Stimulated activated CD4-positive, alpha-beta T cell treated with anti-CD3 and anti-CD28 coated beads, Interleukin-15, amount 100 ng/mL, for 48 hours (primary cell): ENCODE results near the gene E2F2.

ENCODE experiments used
- DNase-seq, 2 donors: peaks; one replicate each; pipeline ENCODE4 v3.0.0-alpha.2; 2020; ENCODE audit warnings: low read depth in 2 of 2

Gene E2F2, protein sequence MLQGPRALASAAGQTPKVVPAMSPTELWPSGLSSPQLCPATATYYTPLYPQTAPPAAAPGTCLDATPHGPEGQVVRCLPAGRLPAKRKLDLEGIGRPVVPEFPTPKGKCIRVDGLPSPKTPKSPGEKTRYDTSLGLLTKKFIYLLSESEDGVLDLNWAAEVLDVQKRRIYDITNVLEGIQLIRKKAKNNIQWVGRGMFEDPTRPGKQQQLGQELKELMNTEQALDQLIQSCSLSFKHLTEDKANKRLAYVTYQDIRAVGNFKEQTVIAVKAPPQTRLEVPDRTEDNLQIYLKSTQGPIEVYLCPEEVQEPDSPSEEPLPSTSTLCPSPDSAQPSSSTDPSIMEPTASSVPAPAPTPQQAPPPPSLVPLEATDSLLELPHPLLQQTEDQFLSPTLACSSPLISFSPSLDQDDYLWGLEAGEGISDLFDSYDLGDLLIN

DNA sequence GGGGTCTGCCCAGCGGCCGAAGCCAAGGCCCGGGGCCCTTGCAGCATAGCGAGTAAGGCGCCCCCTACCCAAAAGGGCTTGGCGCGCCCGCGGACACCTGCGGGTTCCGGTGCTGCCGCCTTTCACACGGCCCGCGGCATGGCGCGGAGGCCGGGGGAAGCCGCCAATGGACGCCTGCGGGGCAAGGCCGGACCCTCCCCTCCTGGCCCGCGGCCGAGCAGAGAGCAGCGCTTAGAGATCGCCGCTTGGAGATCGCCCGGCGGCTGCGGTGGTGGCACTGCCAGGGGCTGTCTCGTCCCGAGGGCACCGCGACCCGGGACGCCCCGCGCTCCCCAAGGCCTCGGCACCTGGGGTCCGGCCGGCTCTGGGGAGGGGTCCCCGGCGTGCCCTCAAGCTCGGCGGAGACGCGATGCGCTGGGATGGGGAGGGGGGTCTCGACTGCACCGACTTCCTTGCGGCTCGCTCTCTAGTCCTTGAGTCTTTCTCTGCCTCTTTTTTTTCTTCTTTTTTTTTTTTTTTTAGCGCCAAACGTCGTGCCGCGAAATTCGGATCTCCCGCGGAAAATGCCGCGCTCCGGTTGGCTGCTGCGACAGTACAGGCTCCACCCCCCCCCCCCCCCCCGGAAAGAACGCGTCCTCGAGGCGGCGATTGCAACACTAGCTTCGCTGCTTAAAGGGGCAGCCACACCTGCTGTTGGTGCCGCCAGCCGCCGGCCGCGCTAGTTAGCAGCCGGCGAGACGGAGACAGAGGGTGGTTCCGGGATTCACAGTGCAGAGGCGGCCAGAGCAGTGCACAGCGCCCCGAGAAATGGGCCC, at the start of gene E2F2:
Gene E2F2, minus strand, starts transcription at position 487 of the 815 bp plus-strand sequence. Its CDS starts 440 bp downstream, at position 47.
- DNase-seq = peak; percentile 72 to 74

DNA sequence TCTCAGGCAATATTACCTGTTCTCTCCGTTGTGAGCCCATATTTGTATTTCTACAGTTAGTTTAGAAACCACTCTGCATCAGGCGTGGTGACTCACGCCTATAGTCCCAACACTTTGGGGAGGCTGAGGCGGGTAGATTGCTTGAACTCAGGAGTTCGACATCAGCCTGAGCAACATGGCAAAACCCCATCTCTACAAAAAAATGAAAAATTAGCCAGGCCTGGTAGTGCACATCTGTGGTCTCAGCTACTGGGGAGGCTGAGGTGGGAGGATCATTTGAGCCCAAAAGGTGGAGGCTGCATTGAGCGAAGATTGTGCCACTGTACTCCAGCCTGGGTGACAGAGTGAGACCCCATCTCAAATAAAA, 47.9 kb upstream of the E2F2 start:
- DNase-seq = no peak

DNA sequence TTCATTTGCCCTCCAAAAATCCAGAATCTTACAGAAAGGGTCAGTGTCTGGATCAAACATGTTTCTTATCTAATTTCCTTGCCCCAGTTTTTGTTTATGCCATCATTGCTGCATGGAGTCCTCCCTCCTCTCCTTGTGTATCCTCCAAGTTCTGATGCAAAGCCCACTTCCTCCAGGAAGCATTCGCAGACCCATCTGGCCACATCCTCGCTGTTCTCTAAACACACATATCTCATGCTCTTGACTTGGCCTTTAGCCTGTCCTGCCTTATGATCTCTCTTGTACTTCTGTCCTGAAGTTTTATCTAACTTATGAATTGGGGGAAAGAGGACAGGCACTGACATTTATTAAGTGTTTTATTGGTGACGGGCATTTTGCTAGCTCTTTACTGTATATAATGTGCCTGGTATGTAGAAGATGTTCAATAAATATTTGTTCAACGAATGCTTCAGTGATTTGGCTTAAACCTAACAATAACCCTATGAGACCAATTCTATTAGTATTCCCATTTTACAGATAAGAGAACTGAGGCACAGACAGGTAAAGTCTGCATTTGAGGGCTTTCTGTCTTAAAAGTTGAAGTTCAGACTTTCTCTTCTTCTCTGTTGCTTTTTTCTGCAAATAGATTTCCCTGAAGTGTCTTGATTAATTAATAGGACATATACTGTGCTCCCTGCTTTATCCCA, 47.4 kb upstream of the E2F2 start:
- DNase-seq = no peak

DNA sequence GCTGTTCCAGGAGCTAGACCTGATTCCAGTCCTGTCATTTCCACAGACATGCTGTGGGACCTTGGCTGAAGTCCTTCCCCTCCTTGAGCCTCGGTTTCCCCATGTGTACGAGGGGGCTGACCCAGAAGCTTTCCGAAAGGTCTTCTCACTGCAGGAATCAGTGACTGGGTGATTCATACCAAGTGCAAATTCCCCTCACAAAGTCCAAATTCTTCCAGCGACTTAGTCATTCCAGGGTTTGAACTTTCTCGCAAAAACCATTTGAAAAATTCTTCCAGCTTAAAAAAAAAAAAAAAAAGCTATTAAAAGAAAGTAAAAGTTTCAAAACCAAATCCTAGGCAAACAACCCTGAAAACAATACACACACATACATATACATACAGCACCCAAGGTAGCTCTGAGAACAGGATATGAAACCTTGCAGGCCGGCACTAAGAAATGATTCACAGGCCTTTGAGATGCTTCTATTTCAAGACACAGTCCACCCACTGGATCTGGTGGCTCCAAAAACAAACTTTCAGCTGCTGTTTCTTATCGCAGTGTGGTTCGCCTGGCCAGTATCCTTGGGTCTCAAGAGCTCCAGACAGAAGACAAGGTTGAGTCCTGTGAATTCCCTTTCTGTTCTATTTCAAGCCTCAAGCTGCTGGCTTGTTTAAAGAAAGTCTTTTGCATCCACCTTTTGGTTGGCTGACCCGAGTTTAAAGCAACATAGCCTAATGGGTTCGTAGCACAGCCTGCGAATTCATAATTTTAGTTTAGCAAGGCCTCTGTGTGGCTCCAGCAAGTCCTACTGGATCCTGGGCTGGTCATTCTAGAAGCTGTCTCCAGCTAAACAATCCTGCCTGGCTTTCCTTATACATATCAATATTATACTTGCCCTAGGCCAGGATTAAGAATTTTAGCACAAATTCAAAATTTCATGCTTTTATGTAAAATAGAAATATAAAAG, 46.3 kb upstream of the E2F2 start:
- no peak for DNase-seq

DNA sequence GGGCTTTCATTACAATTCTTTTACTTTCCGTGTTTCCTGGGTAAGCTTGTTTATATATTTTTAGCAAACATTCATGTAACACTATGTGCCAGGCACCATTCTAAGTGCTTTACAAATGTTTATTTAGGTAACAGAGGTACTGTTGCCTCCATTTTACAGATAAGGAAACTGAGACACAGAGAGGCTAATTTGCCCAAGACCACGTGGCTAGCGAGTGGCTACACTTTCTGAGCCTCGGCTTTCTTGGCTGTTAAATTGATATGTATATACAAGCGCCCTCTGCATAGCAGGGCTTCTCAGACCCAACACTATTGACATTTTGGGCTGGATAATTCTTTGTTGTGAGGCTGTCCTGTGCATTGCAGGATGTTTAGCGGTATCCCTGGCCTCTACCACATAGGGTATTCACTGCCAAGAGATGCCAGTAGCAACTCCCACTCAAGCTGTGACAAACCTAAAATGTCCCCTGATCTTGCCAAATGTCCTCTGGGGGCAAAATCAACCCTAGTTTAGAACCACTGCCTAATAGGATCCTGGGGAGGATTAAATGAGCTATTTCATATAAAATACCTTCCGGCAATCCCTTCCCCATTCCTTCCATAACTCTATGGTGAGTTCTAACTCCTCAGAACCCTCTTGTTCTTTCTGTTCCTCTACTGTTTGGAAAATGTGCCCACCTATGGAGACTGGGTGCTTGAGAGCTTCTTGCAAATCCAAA, 45.5 kb upstream of the E2F2 start:
- DNase-seq = no peak

DNA sequence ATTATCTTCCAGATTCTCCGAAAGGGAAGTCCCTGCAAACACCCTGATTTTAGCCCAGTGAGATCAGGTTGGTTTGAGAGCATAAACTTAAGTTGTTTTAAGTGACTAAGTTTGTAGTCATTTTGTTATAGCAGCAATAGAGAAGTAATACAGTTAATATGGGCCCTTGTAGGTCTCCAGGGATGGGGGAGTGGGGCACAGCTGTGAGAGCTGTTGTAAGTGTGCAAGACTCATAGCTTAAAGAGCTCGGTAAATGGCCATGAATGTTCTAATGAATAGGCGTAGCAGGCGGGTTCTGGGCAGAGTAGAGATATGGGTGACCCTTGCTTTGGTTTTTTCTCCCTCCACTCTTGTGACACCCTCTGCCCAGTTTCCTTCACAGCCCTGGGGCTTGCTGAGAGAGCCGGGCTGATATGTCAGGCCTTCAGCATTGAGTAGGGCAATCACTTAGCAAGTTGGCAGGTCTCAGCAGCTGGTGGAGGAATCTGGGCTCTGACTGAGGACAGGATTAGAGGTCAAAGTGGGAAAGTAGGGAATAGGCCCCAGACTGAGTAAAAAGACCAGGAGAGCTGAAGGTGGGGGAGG, 44.3 kb upstream of the E2F2 start:
- DNase-seq = no peak

DNA sequence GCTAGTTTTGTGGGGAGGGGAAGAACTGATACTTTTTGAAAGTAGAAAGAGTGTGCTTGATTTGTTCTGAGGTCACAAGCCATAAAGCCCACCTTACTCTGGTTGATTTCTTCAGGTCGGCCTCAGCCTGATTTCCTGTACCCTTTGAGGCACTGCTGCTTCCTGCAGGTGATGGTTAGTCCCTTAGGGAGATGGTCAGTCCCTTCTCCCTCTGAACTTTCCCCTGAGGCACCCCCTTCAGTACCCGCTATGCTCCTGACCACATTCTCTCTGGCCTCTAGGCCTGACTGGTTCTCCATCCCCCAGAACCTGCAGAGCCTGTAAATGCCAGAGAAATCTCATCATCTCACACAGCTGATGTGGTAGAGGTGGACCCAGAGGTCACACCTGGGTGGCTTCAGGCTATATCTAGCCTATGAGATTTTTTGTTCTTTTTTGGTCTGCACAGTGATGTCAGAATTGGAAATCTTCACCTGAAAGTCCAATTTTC, 43.3 kb upstream of the E2F2 start:
- no peak for DNase-seq

DNA sequence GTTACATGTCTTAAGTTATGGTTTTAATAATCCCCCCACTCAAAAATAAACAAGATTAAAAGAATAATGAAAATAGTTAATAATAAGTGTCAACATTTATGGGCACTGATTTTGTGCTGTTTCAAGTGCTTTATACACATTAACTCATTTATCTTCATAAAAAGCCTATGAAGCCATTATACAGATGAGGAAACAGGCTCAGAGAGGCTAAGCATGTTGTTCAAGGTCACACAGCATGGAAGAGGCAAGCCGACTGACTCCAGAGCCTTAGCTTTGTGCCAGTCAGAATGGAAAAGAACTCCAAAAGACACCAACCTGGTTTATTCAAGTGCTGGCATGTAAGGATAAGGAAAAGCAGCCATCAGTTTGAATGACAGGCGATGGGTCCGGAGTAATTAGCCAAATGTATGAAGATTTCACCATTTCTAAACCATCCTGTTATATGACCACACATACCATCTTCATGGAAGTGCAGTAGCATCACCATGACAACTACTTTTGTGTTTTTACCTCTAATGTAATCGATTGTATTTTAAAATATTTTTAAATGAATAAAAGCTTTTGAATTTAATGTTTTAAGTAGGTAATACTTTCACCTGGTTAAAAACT, 42.6 kb upstream of the E2F2 start:
- no peak for DNase-seq

DNA sequence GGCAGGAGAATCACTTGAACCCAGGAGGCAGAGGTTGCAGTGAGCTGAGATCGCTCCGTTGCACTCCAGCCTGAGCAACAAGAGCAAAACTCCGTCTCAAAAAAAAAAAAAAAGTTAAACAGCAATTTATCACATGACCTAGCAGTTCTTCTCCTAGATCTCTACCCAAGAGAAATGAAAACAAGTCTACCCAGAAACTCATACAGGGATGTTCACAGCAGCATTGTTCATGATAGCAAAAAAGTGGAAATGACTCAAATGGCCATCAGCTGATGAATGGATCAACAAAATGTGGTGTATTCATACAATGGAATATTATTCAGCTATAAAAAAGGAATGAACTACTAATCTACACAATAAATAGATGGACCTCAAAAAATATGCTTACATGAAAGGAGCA, 40.4 kb upstream of the E2F2 start:
- DNase-seq = no peak

DNA sequence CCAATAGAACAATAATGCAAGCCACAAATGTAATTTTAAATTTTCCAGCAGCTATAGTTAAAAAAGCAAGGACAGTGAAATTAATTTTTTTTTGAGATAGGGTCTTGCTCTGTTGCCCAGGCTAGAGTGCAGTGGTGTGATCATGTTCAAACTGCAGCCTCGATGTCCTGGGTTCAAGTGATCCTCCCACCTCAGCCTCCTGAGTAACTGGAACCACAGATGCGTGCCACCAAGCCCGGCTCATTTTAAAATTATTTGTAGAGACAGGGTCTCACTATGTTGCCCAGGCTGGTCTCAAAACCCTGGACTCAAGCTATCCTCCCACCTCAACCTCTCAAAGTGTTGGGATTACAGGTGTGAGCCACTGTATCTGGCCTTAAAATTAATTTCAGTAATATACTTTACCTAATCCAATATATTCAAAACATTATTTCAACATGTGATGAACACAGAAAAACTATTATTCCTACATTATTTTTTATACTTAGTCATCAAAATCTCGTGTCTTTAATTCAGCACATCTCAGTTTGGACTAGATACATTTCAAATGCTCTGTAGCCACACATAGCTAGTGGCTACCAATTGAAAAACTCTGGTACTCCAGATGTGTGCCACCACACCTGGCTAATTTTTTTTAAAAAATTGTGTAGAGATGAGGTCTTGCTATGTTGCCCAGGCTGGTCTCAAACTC, 39.1 kb upstream of the E2F2 start:
- DNase-seq = no peak

DNA sequence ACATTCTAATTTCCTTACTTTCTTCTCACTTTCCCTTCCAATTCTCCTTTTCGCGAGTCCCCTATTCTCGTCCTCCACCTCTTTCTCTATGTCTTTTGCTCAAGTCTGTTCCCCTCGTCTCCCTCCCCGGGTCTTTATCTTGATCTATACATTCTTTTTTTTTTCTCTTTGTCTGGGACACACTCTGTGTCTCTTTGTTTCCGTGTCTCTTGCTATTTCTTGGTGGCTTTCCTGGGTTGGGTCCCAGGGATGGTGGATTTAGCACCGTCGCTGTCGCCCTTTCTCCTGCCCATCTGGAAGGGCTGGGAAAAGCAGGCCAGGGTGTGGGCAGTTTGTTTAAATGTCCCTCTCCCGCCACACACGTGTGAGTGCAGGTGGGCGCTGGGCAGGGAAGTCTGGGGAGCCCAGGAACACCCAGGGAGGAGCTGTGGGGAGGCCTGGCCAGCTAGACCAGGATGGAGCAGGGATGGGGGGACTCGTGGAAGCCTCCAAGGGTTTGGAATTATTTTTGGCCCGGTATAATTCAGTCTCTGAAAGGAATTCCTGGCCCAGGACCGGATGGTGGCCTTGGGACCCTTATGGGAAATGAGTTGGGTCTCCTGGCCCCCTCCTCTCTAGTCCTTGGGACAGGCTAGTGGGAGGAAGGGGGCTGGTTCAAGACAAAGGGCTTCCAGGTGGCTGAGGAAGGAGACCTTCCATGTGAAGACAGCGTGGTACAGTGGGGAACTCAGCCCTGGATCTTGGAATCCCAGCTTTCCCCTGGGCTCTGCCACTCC, 37.8 kb upstream of the E2F2 start:
- DNase-seq = no peak

DNA sequence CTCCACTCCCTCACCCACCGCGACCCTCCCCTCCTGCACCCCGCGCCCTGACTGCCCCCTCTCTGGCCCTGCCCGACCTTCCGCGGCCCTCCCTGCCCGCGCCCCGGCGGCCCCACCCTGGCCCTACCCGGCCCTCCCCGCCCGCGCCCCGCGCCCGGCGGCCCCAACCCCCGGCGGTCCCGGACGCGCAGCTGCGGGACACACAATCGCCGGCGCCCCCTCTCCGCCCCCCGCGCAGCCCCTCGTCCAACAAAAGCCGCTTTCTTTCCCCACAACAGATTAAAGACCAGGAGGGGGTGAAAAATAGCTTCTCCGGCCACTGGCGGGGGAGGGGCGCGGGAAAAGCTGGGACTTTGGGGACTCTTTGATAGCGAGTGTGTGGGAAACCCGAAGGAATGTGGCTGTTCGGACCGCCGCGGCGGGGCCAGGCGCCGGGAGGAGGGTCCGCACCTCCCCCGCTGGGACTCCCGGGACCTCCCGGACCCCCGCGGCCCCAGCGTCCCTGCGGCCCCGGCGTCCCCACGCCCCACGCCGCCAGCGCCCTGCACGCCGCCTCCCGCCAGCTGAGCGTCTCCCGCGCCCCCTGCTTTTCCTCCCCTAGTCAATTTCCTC, 37.1 kb upstream of the E2F2 start:
- DNase-seq = no peak

DNA sequence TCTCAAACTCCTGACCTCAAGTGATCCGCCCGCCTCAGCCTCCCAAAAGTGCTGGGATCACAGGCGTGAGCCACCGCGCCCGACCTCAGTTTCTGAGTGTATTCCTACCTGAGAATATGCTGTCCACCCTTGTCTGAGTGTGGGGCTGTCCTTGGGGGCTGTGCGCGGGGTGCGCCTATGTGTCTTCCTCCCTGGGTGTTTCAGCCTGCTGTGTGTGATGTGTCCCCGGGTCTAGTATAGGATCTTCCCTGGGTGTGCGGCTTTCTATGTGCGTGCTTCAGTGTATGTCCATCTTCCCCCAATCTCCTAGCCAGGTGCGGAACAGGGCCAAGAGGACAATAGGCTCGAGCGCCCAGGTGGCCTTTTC, 36.6 kb upstream of the E2F2 start:
- no peak for DNase-seq

DNA sequence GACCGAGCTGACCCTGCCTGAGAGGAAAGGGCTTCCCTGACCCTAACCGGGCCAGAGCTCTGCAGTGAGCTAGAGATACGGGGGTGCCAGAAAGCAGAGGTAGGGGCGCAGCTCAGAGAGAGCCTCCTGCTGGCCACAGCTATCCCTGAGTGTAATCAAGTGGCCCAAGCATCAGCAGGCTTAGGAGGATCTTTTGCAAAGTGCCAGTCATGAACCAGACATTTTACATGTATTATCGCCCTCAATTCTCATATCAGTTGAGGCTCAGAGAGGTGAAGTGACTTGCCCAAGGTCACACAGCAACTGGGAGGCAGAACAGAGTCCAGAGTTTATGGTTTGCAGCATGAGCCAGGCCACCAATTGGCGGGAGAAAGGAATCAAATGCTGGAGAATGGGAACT, 35.3 kb upstream of the E2F2 start:
- no peak for DNase-seq

DNA sequence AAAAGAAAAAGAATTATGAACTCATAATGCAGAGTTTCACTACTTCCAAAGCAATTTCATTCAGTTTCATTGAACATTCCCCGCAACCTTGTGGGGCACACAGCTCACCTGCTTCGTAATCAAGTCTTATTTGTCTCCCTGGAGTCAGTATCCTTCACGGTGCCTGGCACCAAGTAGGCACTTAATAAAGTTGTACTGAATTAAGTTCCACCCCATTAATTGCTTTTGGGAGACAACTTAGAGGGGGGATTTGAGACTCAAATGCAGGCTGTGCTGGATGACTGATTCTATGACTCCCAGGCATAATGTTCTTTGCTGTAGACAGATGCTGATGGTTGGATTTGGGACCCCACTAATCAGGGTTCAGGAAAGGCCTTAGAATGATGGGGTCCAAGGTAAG, 34.7 kb upstream of the E2F2 start:
- DNase-seq = no peak

DNA sequence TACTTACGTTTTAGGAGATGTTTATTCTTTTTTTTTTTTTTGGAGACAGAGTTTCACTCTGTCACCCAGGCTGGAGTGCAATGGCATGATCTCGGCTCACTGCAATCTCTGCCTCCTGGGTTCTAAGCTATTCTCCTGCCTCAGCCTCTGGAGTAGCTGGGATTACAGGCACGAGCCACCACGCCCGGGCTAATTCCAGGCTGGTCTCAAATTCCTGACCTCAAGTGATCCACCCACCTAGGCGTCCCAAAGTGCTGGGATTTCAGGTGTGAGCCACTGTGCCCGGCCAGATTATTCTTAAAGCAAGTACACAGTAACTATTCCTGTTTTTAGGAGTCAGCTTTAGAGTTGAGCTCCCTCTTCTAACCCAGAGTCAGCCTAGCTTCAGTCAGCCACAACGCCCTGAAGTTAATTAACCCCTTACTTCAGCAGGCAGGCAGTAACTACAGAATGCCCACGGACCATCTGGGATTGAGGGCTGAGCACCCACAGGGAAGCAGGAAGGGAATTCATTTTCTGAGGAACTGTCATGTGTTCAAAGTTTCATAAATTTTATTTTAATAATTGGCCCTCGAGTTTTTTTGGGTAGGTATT, 33.6 kb upstream of the E2F2 start:
- DNase-seq = no peak

DNA sequence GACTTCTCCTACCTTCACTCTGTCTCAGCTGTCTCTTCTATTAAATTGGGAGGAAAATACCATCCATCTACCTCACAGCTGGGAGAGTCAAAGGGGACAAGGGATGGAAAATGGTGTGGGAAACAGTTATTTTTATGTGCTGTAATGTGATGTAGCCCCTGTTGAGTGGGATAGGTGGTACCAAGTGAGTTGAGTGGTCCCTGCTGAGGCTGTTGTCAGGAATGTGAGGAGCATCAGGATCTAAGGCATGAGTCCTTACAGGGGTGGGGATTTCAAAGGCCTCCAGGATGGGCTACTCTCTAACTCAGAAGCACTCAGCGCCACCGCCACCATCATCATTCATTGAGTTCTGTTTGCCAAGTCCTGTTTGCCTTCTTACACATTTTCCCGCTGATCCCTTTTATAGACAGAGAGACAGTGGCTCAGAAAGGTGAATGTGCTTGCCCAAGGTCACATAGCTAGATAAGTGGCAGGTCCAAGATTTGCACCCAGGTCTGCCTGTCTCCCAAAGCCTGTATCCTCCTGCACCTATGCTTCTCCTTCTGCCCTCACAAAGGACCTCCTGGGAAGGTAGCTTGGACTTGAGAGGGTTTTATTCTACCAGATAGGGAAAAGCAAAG, 32.8 kb upstream of the E2F2 start:
- DNase-seq = no peak
